ENCODE measurements around the gene FNIP2.

- TF ChIP-seq ZNF274 (IDR thresholded peaks at IDR 0.05; ENCODE audit: low read depth, low read length) (no peak), YY1 (IDR thresholded peaks at IDR 0.05; ENCODE audit: insufficient read depth, insufficient read length) (no peak)
Observed at GRCh38 chr4:158741326-158742021, 27.4 kb upstream of the FNIP2 start.
